GM12878 (cell line): Measurements from ENCODE around the gene ETV4. TPM values are rescaled to one million over a fixed set of nuclear protein-coding genes. Genes with fewer than 3 reads are reported as not detected.

Experiments used
- ATF7 ChIP-seq: fragments of 450-650 bp; IDR thresholded peaks from 2 replicates; pipeline ENCODE4 v1.6.1; 2016; ENCODE audit warnings: low read depth, mild to moderate bottlenecking
- EGR1 ChIP-seq, 2 experiments: IDR thresholded peaks; 1 replicate in 1 of 2; 2 replicates in 1 of 2; pipeline ENCODE4 v1.6.1; 2011 to 2012; ENCODE audit warnings: low read depth in 2 of 2, low read length in 2 of 2, borderline replicate concordance in 1 of 2, mild to moderate bottlenecking in 1 of 2, moderate library complexity in 1 of 2
- EP300 ChIP-seq, 2 experiments: fragments of 150-350 bp in 1 of 2; IDR thresholded peaks; 2 replicates each; pipeline ENCODE4 v1.6.1; 2011 to 2012; ENCODE audit warnings: low read depth in 2 of 2, low read length in 2 of 2, borderline replicate concordance in 1 of 2, improper control_type of control experiment in 1 of 2, inconsistent platforms in 1 of 2; ENCODE audit not compliant: control insufficient read depth in 1 of 2
- ESRRA ChIP-seq: IDR thresholded peaks from 2 replicates; pipeline ENCODE4 v1.6.1; 2012; ENCODE audit warnings: mild to moderate bottlenecking, low read length, improper control_type of control experiment
- FOS ChIP-seq: IDR thresholded peaks from 3 replicates; pipeline ENCODE4 v1.6.1; 2011; ENCODE audit warnings: borderline replicate concordance; ENCODE audit not compliant: insufficient read length; ENCODE audit errors: extremely low read depth
- GABPA ChIP-seq: IDR thresholded peaks from 2 replicates; pipeline ENCODE4 v1.6.1; 2014; ENCODE audit warnings: antibody characterized with exemption, low read depth, mild to moderate bottlenecking, inconsistent platforms
- HDGF ChIP-seq: fragments of 450-650 bp; IDR thresholded peaks from 2 replicates; pipeline ENCODE4 v1.6.1; 2016; ENCODE audit warnings: antibody characterized with exemption
- IKZF1 ChIP-seq: fragments of 450-650 bp; conservative IDR thresholded peaks from 2 replicates; pipeline ENCODE4 v1.6.1; 2017; ENCODE audit warnings: antibody characterized with exemption, mild to moderate bottlenecking
- MEF2B ChIP-seq: fragments of 450-650 bp; IDR thresholded peaks from 2 replicates; pipeline ENCODE4 v1.6.1; 2018; ENCODE audit warnings: mild to moderate bottlenecking, moderate library complexity; ENCODE audit not compliant: partially characterized antibody, poor library complexity, severe bottlenecking
- MTA2 ChIP-seq: fragments of 450-650 bp; IDR thresholded peaks from 2 replicates; pipeline ENCODE4 v1.6.1; 2016; ENCODE audit warnings: low read depth, mild to moderate bottlenecking, moderate library complexity
- NFXL1 ChIP-seq: fragments of 450-650 bp; IDR thresholded peaks from 2 replicates; pipeline ENCODE4 v1.6.1; 2017; ENCODE audit warnings: antibody characterized with exemption, mild to moderate bottlenecking, borderline replicate concordance
- NR2F1 ChIP-seq: fragments of 450-650 bp; conservative IDR thresholded peaks from 2 replicates; pipeline ENCODE4 v1.6.1; 2017; ENCODE audit warnings: mild to moderate bottlenecking
- POU2F2 ChIP-seq: IDR thresholded peaks from 3 replicates; pipeline ENCODE4 v1.6.1; 2011; ENCODE audit warnings: low read depth, mild to moderate bottlenecking, low read length, borderline replicate concordance
- RELA ChIP-seq: fragments of 450-650 bp; IDR thresholded peaks from 2 replicates; pipeline ENCODE4 v1.8.0; 2014; ENCODE audit warnings: borderline replicate concordance; ENCODE audit not compliant: partially characterized antibody
- RFX5 ChIP-seq: IDR thresholded peaks from 2 replicates; pipeline ENCODE4 v1.6.1; 2011; ENCODE audit warnings: low read depth, low read length, improper control_type of control experiment
- ZBED1 ChIP-seq: IDR thresholded peaks from 2 replicates; pipeline ENCODE4 v1.6.1; 2016; ENCODE audit warnings: borderline replicate concordance
- polyA plus RNA-seq, 11 experiments: library from polyadenylated mRNA; depleted of rRNA in 4 of 11; unstranded in 6 of 11; stranded (reverse) in 5 of 11; fragments of >200 nt; fragmentation: Nextera tagmentation in 4 of 11; fragmentation: Illumina TruSeq in 1 of 11; extraction: Ambion mirVana in 4 of 11; extraction: Trizol in 1 of 11; gene quantifications; 1 replicate in 1 of 11; 2 replicates in 10 of 11; pipeline versions ENCODE4 v1.2.1 to v1.2.3, GENCODE V29; 2011 to 2016; ENCODE audit warnings: inconsistent platforms in 2 of 11, missing spikeins in 2 of 11, low read depth in 1 of 11
- total RNA-seq, 4 experiments: library from RNA; depleted of rRNA in 3 of 4; stranded (reverse); fragments of >200 nt in 3 of 4; fragmentation: Illumina TruSeq in 1 of 4; extraction: Trizol in 1 of 4; gene quantifications; 2 replicates each; pipeline versions ENCODE4 v1.2.1 to v1.2.3, GENCODE V29; 2013 to 2021
- TF ChIP-seq, protein P1 (sequence below): fragments of 450-650 bp; IDR thresholded peaks from 2 replicates; pipeline ENCODE4 v1.6.1; 2017; ENCODE audit warnings: antibody characterized with exemption, mild to moderate bottlenecking, moderate library complexity
- TF ChIP-seq, protein P2 (sequence below): IDR thresholded peaks from 2 replicates; pipeline ENCODE4 v1.6.1; 2012; ENCODE audit warnings: low read length, inconsistent platforms

Gene ETV4
- total and polyA plus RNA-seq, 10 of the 15 experiments (the other 5 are each of a cell fraction or from before 2014, with no cell fraction given), result 0.19 to 14.5 (median 1.8) TPM

GRCh38 chr17:43591779-43592562, 45.8 kb upstream of the ETV4 start (continued):
- TF ChIP-seq, protein P1, sequence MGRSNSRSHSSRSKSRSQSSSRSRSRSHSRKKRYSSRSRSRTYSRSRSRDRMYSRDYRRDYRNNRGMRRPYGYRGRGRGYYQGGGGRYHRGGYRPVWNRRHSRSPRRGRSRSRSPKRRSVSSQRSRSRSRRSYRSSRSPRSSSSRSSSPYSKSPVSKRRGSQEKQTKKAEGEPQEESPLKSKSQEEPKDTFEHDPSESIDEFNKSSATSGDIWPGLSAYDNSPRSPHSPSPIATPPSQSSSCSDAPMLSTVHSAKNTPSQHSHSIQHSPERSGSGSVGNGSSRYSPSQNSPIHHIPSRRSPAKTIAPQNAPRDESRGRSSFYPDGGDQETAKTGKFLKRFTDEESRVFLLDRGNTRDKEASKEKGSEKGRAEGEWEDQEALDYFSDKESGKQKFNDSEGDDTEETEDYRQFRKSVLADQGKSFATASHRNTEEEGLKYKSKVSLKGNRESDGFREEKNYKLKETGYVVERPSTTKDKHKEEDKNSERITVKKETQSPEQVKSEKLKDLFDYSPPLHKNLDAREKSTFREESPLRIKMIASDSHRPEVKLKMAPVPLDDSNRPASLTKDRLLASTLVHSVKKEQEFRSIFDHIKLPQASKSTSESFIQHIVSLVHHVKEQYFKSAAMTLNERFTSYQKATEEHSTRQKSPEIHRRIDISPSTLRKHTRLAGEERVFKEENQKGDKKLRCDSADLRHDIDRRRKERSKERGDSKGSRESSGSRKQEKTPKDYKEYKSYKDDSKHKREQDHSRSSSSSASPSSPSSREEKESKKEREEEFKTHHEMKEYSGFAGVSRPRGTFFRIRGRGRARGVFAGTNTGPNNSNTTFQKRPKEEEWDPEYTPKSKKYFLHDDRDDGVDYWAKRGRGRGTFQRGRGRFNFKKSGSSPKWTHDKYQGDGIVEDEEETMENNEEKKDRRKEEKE, result no peak
- TF ChIP-seq MEF2B (peak; percentile 66), POU2F2 (0 out of 3 replicates have a peak, but pooled peaks have one; percentile 12), NFXL1 (no peak), RFX5 (no peak), ZBED1 (no peak), ESRRA (no peak), FOS (no peak), EP300 (IDR thresholded peaks at IDR 0.05; ENCODE audit: borderline replicate concordance in 1 of 2, control insufficient read depth in 1 of 2, low read depth in 2 of 2, low read length in 2 of 2) (no peak), EGR1 (IDR thresholded peaks at IDR 0.05; ENCODE audit: borderline replicate concordance in 1 of 2, low read depth in 2 of 2, low read length in 2 of 2) (no peak), NR2F1 (0 out of 2 replicates have a peak, but pooled peaks have one; percentile 14), MTA2 (no peak), IKZF1 (peak; percentile 17; the same call in 1 of the 2 replicates), HDGF (no peak), RELA (no peak), GABPA (no peak), ATF7 (peak; percentile 67)
- TF ChIP-seq, protein P2, sequence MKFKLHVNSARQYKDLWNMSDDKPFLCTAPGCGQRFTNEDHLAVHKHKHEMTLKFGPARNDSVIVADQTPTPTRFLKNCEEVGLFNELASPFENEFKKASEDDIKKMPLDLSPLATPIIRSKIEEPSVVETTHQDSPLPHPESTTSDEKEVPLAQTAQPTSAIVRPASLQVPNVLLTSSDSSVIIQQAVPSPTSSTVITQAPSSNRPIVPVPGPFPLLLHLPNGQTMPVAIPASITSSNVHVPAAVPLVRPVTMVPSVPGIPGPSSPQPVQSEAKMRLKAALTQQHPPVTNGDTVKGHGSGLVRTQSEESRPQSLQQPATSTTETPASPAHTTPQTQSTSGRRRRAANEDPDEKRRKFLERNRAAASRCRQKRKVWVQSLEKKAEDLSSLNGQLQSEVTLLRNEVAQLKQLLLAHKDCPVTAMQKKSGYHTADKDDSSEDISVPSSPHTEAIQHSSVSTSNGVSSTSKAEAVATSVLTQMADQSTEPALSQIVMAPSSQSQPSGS, result no peak
